ENCODE measurements around the gene AXL.

Gene AXL

DNA sequence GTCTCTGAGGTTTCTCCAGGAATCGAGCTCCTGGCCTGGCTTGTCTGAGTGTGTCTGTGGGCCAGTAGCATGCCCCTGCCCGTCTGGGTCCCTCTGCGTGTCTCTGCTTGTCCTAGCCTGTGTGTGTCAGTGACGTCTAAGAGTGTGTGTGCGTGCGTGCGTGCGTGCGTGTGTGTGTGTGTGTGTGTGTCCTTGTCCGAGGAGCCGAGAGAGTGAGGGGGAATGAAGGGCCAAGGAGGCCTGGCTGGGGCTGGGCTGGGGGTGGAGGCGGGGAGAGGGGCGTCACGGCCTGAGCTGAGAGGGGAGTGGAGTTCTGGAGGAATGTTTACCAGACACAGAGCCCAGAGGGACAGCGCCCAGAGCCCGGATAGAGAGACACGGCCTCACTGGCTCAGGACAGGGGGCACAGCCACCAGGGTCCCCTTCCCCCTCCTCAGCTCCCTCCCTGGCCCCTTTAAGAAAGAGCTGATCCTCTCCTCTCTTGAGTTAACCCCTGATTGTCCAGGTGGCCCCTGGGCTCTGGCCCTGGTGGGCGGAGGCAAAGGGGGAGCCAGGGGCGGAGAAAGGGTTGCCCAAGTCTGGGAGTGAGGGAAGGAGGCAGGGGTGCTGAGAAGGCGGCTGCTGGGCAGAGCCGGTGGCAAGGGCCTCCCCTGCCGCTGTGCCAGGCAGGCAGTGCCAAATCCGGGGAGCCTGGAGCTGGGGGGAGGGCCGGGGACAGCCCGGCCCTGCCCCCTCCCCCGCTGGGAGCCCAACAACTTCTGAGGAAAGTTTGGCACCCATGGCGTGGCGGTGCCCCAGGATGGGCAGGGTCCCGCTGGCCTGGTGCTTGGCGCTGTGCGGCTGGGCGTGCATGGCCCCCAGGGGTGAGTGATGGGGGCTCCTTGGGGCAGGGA lies at the start of gene AXL:
AXL (plus strand) TSS at position 609 of the 893 bp plus-strand sequence; CDS start at position 779, 170 bp downstream.
- no peak for ATAC-seq (ENCODE audit: insufficient read depth, low read depth)
- TF ChIP-seq CTCF (IDR thresholded peaks at IDR 0.05; ENCODE audit: borderline replicate concordance, extremely low read depth, low read length, poor library complexity, severe bottlenecking) = no peak
- H3K79me2 ChIP-seq (ENCODE audit: insufficient read depth, low read length) = no peaks in the 10 kb centered on the region
- no peak for DNase-seq
- no peaks in the 10 kb centered on the region for H3K4me1 ChIP-seq (ENCODE audit: insufficient read depth, low read length)
- no peak within 1 kb of the TSS for H3K27ac ChIP-seq (ENCODE audit: low read length)
- H3K9me3 ChIP-seq (ENCODE audit: insufficient read depth, low read length, severe bottlenecking) = no peaks in the 10 kb centered on the region
- no peaks in the 10 kb centered on the region; the same call in 1 of the 2 replicates for H4K20me1 ChIP-seq (ENCODE audit: insufficient read depth, low read length)
- H3K4me3 ChIP-seq (ENCODE audit: low read depth in 1 of 2, low read length in 2 of 2) = no peak within 1 kb of the TSS
- H3K4me2 ChIP-seq (ENCODE audit: insufficient read depth, low read length) = no peak within 1 kb of the TSS
- H2AFZ ChIP-seq (ENCODE audit: low read depth, low read length) = no peak within 1 kb of the TSS
- H3K27me3 ChIP-seq (ENCODE audit: insufficient read depth, low read length, poor library complexity) = no peaks in the 10 kb centered on the region
- H3K9ac ChIP-seq (ENCODE audit: low read depth, low read length) = no peak within 1 kb of the TSS
- H3K36me3 ChIP-seq (ENCODE audit: insufficient read depth, low read length) = no peaks in the 10 kb centered on the region

- no peak overlapping the region for H2AFZ ChIP-seq (ENCODE audit: low read depth, low read length)
- H3K9me3 ChIP-seq (ENCODE audit: insufficient read depth, low read length, severe bottlenecking) = no peaks in the 10 kb centered on the region
- H3K27me3 ChIP-seq (ENCODE audit: insufficient read depth, low read length, poor library complexity) = no peaks in the 10 kb centered on the region
- TF ChIP-seq EZH2 (IDR thresholded peaks at IDR 0.05; ENCODE audit: borderline replicate concordance, low read depth, low read length, severe bottlenecking) = no peak
- no peak for TF ChIP-seq CTCF (IDR thresholded peaks at IDR 0.05; ENCODE audit: borderline replicate concordance, extremely low read depth, low read length, poor library complexity, severe bottlenecking)
- H3K4me1 ChIP-seq (ENCODE audit: insufficient read depth, low read length) = no peaks in the 10 kb centered on the region
- no peak overlapping the region for H3K27ac ChIP-seq (ENCODE audit: low read length)
- no peak overlapping the region for H3K9ac ChIP-seq (ENCODE audit: low read depth, low read length)
- no peak overlapping the region for H3K4me2 ChIP-seq (ENCODE audit: insufficient read depth, low read length)
- ATAC-seq (ENCODE audit: insufficient read depth, low read depth) (no peak), DNase-seq (no peak)
- H4K20me1 ChIP-seq (ENCODE audit: insufficient read depth, low read length) = no peaks in the 10 kb centered on the region
- H3K36me3 ChIP-seq (ENCODE audit: insufficient read depth, low read length) = no peaks in the 10 kb centered on the region
- H3K79me2 ChIP-seq (ENCODE audit: insufficient read depth, low read length) = no peaks in the 10 kb centered on the region
- no peak overlapping the region for H3K4me3 ChIP-seq (ENCODE audit: low read depth in 1 of 2, low read length in 2 of 2)
These were observed 46.5 kb upstream of the AXL start for GRCh38 chr19:41172297-41173164.

DNA sequence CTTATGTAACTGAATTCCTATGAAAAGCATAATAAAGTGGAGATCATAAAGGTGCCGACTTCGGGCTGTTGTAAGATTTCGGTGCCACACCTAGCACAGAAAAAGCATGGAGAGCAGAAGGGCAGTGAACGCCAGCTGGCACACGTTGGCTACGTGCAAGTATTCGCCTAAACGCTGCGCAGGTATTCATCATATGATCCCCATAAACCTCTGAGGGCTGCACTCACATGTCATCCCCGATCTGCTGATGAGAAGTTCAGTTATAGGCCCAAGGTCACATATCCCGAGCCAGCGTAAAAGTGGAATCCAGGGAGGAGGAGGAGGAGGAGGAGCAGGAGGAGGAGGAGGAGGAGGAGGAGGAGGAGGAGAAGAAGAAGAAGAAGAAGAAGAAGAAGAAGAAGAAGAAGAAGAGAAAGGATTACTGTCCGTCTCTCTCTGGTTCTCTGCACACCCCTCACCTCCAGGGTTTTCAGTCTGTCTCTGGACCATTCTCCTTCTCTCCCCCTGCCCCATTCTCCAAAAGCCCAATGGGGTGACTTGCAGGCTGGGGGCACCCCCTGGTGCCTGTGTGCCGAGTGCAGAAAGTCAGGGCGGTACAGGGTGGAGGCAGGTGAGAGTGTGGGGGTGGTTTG lies 44.6 kb upstream of the AXL start:
- Histone ChIP-seq H3K27ac (ENCODE audit: low read length) (no peak overlapping the region), H3K27me3 (ENCODE audit: insufficient read depth, low read length, poor library complexity) (no peaks in the 10 kb centered on the region), H3K4me3 (ENCODE audit: low read depth in 1 of 2, low read length in 2 of 2) (no peak overlapping the region), H3K9ac (ENCODE audit: low read depth, low read length) (no peak overlapping the region), H3K4me1 (ENCODE audit: insufficient read depth, low read length) (no peaks in the 10 kb centered on the region), H3K9me3 (ENCODE audit: insufficient read depth, low read length, severe bottlenecking) (no peaks in the 10 kb centered on the region), H3K36me3 (ENCODE audit: insufficient read depth, low read length) (no peaks in the 10 kb centered on the region), H2AFZ (ENCODE audit: low read depth, low read length) (no peak overlapping the region), H4K20me1 (ENCODE audit: insufficient read depth, low read length) (no peaks in the 10 kb centered on the region), H3K4me2 (ENCODE audit: insufficient read depth, low read length) (no peak overlapping the region), H3K79me2 (ENCODE audit: insufficient read depth, low read length) (no peaks in the 10 kb centered on the region)
- TF ChIP-seq EZH2 (IDR thresholded peaks at IDR 0.05; ENCODE audit: borderline replicate concordance, low read depth, low read length, severe bottlenecking) (no peak), CTCF (IDR thresholded peaks at IDR 0.05; ENCODE audit: borderline replicate concordance, extremely low read depth, low read length, poor library complexity, severe bottlenecking) (no peak)
- DNase-seq (no peak), ATAC-seq (ENCODE audit: insufficient read depth, low read depth) (no peak)
